GM12873 (cell line): ENCODE results near the gene NLRP7.

Experiments used
- CTCF ChIP-seq: IDR thresholded peaks from 2 replicates; pipeline ENCODE4 v1.5.1; 2012; ENCODE audit warnings: low read depth, mild to moderate bottlenecking, moderate library complexity, low read length, control low read depth; ENCODE audit not compliant: insufficient read depth; ENCODE audit errors: missing control alignments

The NLRP7 gene

GRCh38 chr19:54896036-54896435 lies 51.3 kb downstream of the NLRP7 start:
- no peak for TF ChIP-seq CTCF

- TF ChIP-seq CTCF: no peak
These were observed 53.9 kb downstream of the NLRP7 start for GRCh38 chr19:54893406-54893805.

GRCh38 chr19:54889566-54889965 lies 57.8 kb downstream of the NLRP7 start:
- no peak for TF ChIP-seq CTCF

GRCh38 chr19:54888239-54888638 lies 59.1 kb downstream of the NLRP7 start:
- TF ChIP-seq CTCF: no peak

- no peak for TF ChIP-seq CTCF
These were observed 64.1 kb downstream of the NLRP7 start for GRCh38 chr19:54883228-54883627.

- peak; percentile 51 for TF ChIP-seq CTCF
These were observed 64.6 kb downstream of the NLRP7 start for GRCh38 chr19:54882758-54883157.

- TF ChIP-seq CTCF: no peak
These were observed 65.4 kb downstream of the NLRP7 start for GRCh38 chr19:54881884-54882283.
